Lung (tissue), 12 donors: Measurements from ENCODE around the gene PDLIM1. TPM values are rescaled to one million over a fixed set of nuclear protein-coding genes. Genes with fewer than 3 reads are reported as not detected.

ENCODE experiments used
- ATAC-seq: fragments of 200-7000 bp; cut with Tn5 transposase; one replicate; pipeline ENCODE4 v1.9.1; 2020; ENCODE audit warnings: moderate number of reproducible peaks; ENCODE audit not compliant: insufficient read depth, low FRiP score
- DNase-seq, 3 donors: peaks; one replicate each; pipeline ENCODE4 v3.0.0-alpha.2; 2013 to 2017
- H3K27ac ChIP-seq, 2 donors: one replicate each; pipeline ENCODE4 v1.5.1; 2013; ENCODE audit warnings: mild to moderate bottlenecking in 2 of 2, moderate library complexity in 2 of 2, control low read depth in 1 of 2, inconsistent platforms in 1 of 2, low read depth in 1 of 2, low read length in 1 of 2
- H3K27me3 ChIP-seq, 3 donors: one replicate each; pipeline ENCODE4 v1.5.1; 2013; ENCODE audit warnings: low read length in 2 of 3; ENCODE audit not compliant: control insufficient read depth in 3 of 3, insufficient read depth in 3 of 3
- H3K36me3 ChIP-seq, 4 donors: one replicate each; pipeline ENCODE4 v1.5.1; 2013; ENCODE audit warnings: low read length in 4 of 4, mild to moderate bottlenecking in 1 of 4, moderate library complexity in 1 of 4; ENCODE audit not compliant: control insufficient read depth in 4 of 4, insufficient read depth in 4 of 4
- H3K4me1 ChIP-seq, 5 donors: one replicate each; pipeline ENCODE4 v1.5.1; 2013; ENCODE audit warnings: low read length in 5 of 5, mild to moderate bottlenecking in 2 of 5, moderate library complexity in 1 of 5; ENCODE audit not compliant: control insufficient read depth in 5 of 5, insufficient read depth in 5 of 5
- H3K4me3 ChIP-seq: one replicate; pipeline ENCODE4 v1.5.1; 2013; ENCODE audit warnings: mild to moderate bottlenecking, control low read depth, moderate library complexity
- H3K9ac ChIP-seq, 2 donors: one replicate each; pipeline ENCODE4 v1.5.1; 2013; ENCODE audit warnings: low read length in 2 of 2, control low read depth in 1 of 2; ENCODE audit not compliant: insufficient read depth in 1 of 2
- H3K9me3 ChIP-seq, 4 donors: one replicate each; pipeline ENCODE4 v1.5.1; 2013; ENCODE audit warnings: low read length in 3 of 4, mild to moderate bottlenecking in 1 of 4, moderate library complexity in 1 of 4; ENCODE audit not compliant: control insufficient read depth in 4 of 4, insufficient read depth in 3 of 4
- CTCF ChIP-seq: IDR thresholded peaks from 2 replicates; pipeline ENCODE4 v1.5.1; 2012; ENCODE audit warnings: mild to moderate bottlenecking; ENCODE audit errors: control extremely low read depth, extremely low read depth
- WGBS, 2 donors: extraction: QIAGEN DNeasy Blood & Tissue Kit; methylation state at CpG; one replicate each; pipeline ENCODE4 v1.1.7; 2013; 5-methylcytosine and 5-hydroxymethylcytosine counted together
- polyA plus RNA-seq, 2 donors: library from polyadenylated mRNA; stranded (reverse); fragments of 200-250 nt; gene quantifications; one replicate each; pipeline ENCODE4 v1.2.1, GENCODE V29; 2013
- total RNA-seq, 2 donors: library from RNA; depleted of rRNA in 1 of 2; stranded (reverse); fragments of >200 nt in 1 of 2; gene quantifications; one replicate each; pipeline ENCODE4 v1.2.1, GENCODE V29; 2014 to 2021
- donor health status: control.
- donor health status: control.
- donor health status: Bipolar disorder and iron deficiency.
- donor health status: healthy.
- donor health status: DM: yes; HTN: yes; CAD: no.

Gene PDLIM1
- total and polyA plus RNA-seq, 4 donors: 61.4 to 243 (median 178) TPM

- WGBS, 2 donors: 90 to 91% methylated on average over 3 of the region's 3 CpGs
- Histone ChIP-seq H3K4me3 (no peak overlapping the region), H3K27me3 (no peaks in the 10 kb centered on the region), H3K9me3 (no peaks in the 10 kb centered on the region), H3K4me1 (peaks cover 0 to 3% (median 0%) of the 10 kb centered on the region in 5 donors), H3K36me3 (no peaks in the 10 kb centered on the region), H3K27ac (no peak overlapping the region), H3K9ac (no peak overlapping the region)
- no peak for DNase-seq
- no peak for ATAC-seq
- TF ChIP-seq CTCF: no peak
Observed at GRCh38 chr10:95306318-95306650, 15.5 kb upstream of the PDLIM1 start.

- no peak for ATAC-seq
- 48 to 69% methylated on average over 10 of the region's 10 CpGs for WGBS, 2 donors
- no peak overlapping the region for H3K27ac ChIP-seq
Observed at GRCh38 chr10:95305606-95306317, 15.0 kb upstream of the PDLIM1 start.

DNA sequence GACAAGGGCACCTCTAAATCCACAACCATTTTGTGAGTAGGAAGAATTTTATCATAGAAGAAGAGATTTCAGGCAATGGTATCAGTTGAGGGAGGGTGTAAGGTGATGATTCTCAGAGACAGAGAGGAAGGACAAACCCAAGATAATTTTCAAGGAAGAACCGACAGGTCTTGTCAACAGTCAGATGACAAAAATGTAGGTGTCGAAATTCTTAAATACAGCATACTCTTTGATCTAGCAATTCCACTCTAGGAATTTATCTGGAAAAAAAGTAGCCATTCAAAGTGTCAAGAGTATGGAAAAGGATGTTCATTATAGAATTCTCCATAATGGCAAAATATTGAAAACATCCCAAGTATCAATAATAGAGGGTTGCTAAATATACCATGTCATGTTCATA lies 14.2 kb upstream of the PDLIM1 start:
- H3K9me3 ChIP-seq: no peaks in the 10 kb centered on the region
- 76 to 88% methylated on average over 2 of the region's 2 CpGs for WGBS, 2 donors

More at GRCh38 chr10:95305606-95306317, 15.0 kb upstream of the PDLIM1 start:
- H3K4me3 ChIP-seq: no peak overlapping the region
- TF ChIP-seq CTCF: no peak
- peaks cover 0 to 3% (median 0%) of the 10 kb centered on the region in 5 donors for H3K4me1 ChIP-seq
- no peak for DNase-seq
- no peaks in the 10 kb centered on the region for H3K27me3 ChIP-seq
- no peaks in the 10 kb centered on the region for H3K9me3 ChIP-seq
- H3K36me3 ChIP-seq: no peaks in the 10 kb centered on the region
- H3K9ac ChIP-seq: no peak overlapping the region

More for the DNA sequence above, 14.2 kb upstream of the PDLIM1 start:
- TF ChIP-seq CTCF: no peak
- DNase-seq (no peak), ATAC-seq (no peak)
- H3K27me3 ChIP-seq: no peaks in the 10 kb centered on the region
- H3K36me3 ChIP-seq: no peaks in the 10 kb centered on the region
- H3K9ac ChIP-seq: no peak overlapping the region
- H3K4me3 ChIP-seq: no peak overlapping the region
- H3K27ac ChIP-seq: no peak overlapping the region
- H3K4me1 ChIP-seq: peaks cover 0 to 3% (median 0%) of the 10 kb centered on the region in 5 donors
